Esophagus muscularis mucosa (tissue), 4 donors: ENCODE data around the gene SCYGR8. TPM values are rescaled to one million over a fixed set of nuclear protein-coding genes. Genes with fewer than 3 reads are reported as not detected.
"Not testable (repeated sequence)": the region's sequence is repeated elsewhere in the genome, so short reads cannot be mapped to it uniquely, and the experiment has no call there.

ENCODE experiments used
- DNase-seq: peaks from one replicate; pipeline ENCODE4 v3.0.0-alpha.2; 2017; ENCODE audit errors: extremely low spot score
- H3K27ac ChIP-seq, 4 donors: fragments of 200-600 bp; sonication (generic); replicated peaks in 1 of 4; 1 replicate in 3 of 4; 2 replicates in 1 of 4; pipeline ENCODE4 v1.5.1; 2016 to 2019; ENCODE audit warnings: mild to moderate bottlenecking in 1 of 4
- H3K27me3 ChIP-seq, 4 donors: fragments of 200-600 bp; sonication (generic); one replicate each; pipeline versions ENCODE4 v1.5.1 to v1.6.0; 2016 to 2019
- H3K36me3 ChIP-seq, 4 donors: fragments of 200-600 bp; sonication (generic); one replicate each; pipeline ENCODE4 v1.5.1; 2016 to 2019
- H3K4me1 ChIP-seq, 4 donors: fragments of 200-600 bp; sonication (generic); one replicate each; pipeline ENCODE4 v1.5.1; 2016 to 2019
- H3K4me3 ChIP-seq, 4 donors: fragments of 200-600 bp; sonication (generic); 1 replicate in 2 of 4; 2 replicates in 2 of 4; pipeline ENCODE4 v1.5.1; 2016 to 2019; ENCODE audit warnings: mild to moderate bottlenecking in 4 of 4, moderate library complexity in 1 of 4
- H3K9me3 ChIP-seq, 4 donors: fragments of 200-600 bp; sonication (generic); 1 replicate in 3 of 4; 2 replicates in 1 of 4; pipeline ENCODE4 v1.5.1; 2016 to 2019
- EP300 ChIP-seq: sonication (generic); formaldehyde crosslinking; IDR thresholded peaks from one replicate; pipeline ENCODE4 v1.6.1; 2017; ENCODE audit warnings: antibody characterized with exemption
- POLR2A ChIP-seq: fragments of 450-650 bp; IDR thresholded peaks from one replicate; pipeline ENCODE4 v1.6.1; 2017; ENCODE audit warnings: antibody characterized with exemption, moderate library complexity, mild to moderate bottlenecking, low read depth
- POLR2AphosphoS5 ChIP-seq, 2 donors: sonication (generic); formaldehyde crosslinking; IDR thresholded peaks; one replicate each; pipeline ENCODE4 v1.6.1; 2017; ENCODE audit warnings: antibody characterized with exemption in 2 of 2
- WGBS: methylation state at CpG from one replicate; pipeline ENCODE4 v1.1.5; 2018; 5-methylcytosine and 5-hydroxymethylcytosine counted together
- intact Hi-C: fragments of 100-400 bp; cut with DNase I; formaldehyde crosslinking; loops from one replicate; pipeline ENCODE4 v1.15.1; 2023
- total RNA-seq, 4 donors: library from RNA; depleted of rRNA; stranded (reverse); fragments of >200 nt; gene quantifications; one replicate each; pipeline versions ENCODE4 v1.1.0 to v1.2.1, GENCODE V29; 2016
- TF ChIP-seq, protein P1 (sequence below), 3 experiments: fragments of 200-600 bp in 2 of 3; fragments of 450-650 bp in 1 of 3; sonication (generic) in 2 of 3; IDR thresholded peaks; one replicate each; pipeline ENCODE4 v1.5.1; 2017 to 2019; ENCODE audit warnings: antibody characterized with exemption in 3 of 3, mild to moderate bottlenecking in 2 of 3, moderate library complexity in 1 of 3

SCYGR8 gene
- total RNA-seq, 4 donors from 2014 or later = not detected

DNA sequence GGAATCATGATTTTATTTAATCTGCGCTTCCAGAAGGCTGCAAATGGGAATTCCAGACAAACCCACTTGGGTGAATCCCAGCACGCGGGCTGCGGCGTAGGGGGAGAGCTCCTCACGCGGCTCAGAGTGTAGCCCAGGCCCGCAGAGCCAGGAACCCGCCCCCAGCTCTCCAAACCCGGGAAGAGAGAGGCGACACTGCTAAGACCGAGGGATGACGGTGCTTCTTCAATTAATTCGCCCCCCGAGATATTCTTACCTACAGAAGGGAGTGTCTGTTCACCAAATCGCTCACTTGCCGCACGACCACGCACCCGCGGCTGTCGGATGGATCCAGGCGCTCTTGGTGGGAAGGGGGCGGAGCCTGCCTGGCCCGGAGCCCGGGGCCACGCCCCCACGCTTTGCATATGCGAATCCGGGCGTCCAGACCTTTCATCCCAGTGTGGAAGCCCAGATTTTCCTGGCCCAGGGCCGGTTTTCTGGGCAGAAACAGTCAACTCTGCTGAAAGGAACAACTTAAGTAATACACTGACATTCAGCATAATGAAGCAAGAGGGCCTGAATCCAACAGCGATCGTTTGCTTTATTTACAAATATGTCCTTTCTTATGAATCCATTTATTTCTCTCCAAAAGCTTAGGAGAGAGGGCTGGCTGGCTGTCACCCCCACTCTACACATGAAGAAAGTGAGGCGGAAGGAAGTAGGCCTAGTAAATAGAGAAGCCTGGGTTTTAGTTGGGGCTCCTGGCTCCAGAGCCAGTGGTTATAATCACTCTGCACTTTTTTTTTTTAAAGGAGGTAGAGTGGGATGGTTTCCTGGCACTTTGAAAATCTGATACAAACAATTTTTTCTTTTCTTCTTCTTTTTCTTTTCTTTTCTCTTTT lies 27.8 kb upstream of the SCYGR8 start, which contains the start of gene SLC19A3:
Gene SLC19A3 (minus strand): TSS at position 342 of the 881 bp plus-strand sequence. CDS start 15,710 bp downstream, outside the sequence.
- Histone ChIP-seq H3K9me3 (no peaks in the 10 kb centered on the region), H3K36me3 (no peaks in the 10 kb centered on the region), H3K4me3 (peak within 1 kb of the TSS; percentile 51 to 58 (median 52)), H3K27me3 (no peaks in the 10 kb centered on the region), H3K4me1 (peaks cover 0 to 22% (median 19%) of the 10 kb centered on the region in 4 donors), H3K27ac (peak within 1 kb of the TSS; percentile 58 to 80 (median 65))
- intact Hi-C loops = loop anchor here (5.0 kb wide), 1 partner anchor 61 kb away; no protein-coding TSS in a partner anchor
- TF ChIP-seq, protein P1, sequence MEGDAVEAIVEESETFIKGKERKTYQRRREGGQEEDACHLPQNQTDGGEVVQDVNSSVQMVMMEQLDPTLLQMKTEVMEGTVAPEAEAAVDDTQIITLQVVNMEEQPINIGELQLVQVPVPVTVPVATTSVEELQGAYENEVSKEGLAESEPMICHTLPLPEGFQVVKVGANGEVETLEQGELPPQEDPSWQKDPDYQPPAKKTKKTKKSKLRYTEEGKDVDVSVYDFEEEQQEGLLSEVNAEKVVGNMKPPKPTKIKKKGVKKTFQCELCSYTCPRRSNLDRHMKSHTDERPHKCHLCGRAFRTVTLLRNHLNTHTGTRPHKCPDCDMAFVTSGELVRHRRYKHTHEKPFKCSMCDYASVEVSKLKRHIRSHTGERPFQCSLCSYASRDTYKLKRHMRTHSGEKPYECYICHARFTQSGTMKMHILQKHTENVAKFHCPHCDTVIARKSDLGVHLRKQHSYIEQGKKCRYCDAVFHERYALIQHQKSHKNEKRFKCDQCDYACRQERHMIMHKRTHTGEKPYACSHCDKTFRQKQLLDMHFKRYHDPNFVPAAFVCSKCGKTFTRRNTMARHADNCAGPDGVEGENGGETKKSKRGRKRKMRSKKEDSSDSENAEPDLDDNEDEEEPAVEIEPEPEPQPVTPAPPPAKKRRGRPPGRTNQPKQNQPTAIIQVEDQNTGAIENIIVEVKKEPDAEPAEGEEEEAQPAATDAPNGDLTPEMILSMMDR (IDR thresholded peaks at IDR 0.05) = no peak
- peak; percentile 32 to 37 for TF ChIP-seq POLR2AphosphoS5 (IDR thresholded peaks at IDR 0.05)
- TF ChIP-seq EP300 = no peak
- peak; percentile 93 for DNase-seq
- 4% methylated on average over 27 of the region's 35 CpGs for WGBS

DNA sequence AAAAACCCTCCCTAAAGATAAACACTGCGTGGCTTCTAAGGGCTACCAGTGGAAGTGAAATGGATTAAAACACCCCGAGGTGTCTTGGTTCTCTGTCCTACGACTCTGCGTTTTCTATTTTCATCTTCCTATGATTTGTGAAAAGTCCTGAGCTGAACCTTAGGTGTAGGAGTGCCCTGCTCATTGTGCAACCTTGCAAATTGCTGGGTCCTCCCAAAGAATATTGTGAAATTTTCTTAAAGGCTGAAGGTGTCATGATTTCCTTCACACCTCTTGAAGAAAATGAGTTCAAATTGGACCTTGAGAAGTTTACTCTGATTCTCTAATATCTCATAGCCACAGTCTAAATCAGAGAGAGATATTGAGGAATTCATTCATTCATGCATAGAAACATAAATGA lies 26.1 kb upstream of the SCYGR8 start:
- no peaks in the 10 kb centered on the region for H3K36me3 ChIP-seq
- H3K4me1 ChIP-seq = peaks cover 0 to 22% (median 19%) of the 10 kb centered on the region in 4 donors
- TF ChIP-seq POLR2AphosphoS5 (IDR thresholded peaks at IDR 0.05) (no peak), POLR2A (no peak), EP300 (no peak)
- TF ChIP-seq, protein P1 (IDR thresholded peaks at IDR 0.05) = no peak
- DNase-seq = no peak
- intact Hi-C loops = loop anchor here (5.0 kb wide), 1 partner anchor 62 kb away; no protein-coding TSS in a partner anchor
- no peaks in the 10 kb centered on the region for H3K27me3 ChIP-seq
- H3K27ac ChIP-seq = no peak overlapping the region
- no peak overlapping the region for H3K4me3 ChIP-seq
- H3K9me3 ChIP-seq = no peaks in the 10 kb centered on the region
- 95% methylated on average over 4 of the region's 4 CpGs for WGBS

DNA sequence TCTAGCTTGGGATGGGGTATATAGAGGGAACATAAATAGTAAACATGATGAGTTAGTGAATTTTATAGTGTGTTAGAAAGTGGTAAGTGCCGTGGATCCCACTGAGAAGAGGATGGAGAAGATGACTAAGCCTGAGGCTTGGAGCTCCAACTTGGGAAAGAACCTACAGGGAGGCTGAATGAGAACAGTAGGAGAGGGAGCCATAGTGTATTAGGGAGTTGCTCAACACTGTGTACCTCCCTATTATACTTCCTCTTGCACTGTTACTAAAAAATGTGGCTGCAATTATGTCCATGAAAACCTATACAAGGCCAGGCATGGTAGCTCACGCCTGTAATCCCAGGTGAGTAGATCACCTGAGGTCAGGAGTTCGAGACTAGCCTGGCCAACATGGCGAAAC lies 25.0 kb upstream of the SCYGR8 start:
- intact Hi-C loops = no loop called here
- H3K27me3 ChIP-seq = no peaks in the 10 kb centered on the region
- no peak overlapping the region for H3K4me3 ChIP-seq
- no peak for DNase-seq
- no peak overlapping the region for H3K27ac ChIP-seq
- TF ChIP-seq POLR2A (no peak), POLR2AphosphoS5 (IDR thresholded peaks at IDR 0.05) (no peak), EP300 (no peak)
- TF ChIP-seq, protein P1 (IDR thresholded peaks at IDR 0.05) = no peak
- no peaks in the 10 kb centered on the region for H3K9me3 ChIP-seq
- WGBS = 87% methylated on average over 4 of the region's 4 CpGs
- H3K36me3 ChIP-seq = no peaks in the 10 kb centered on the region
- peaks cover 0 to 22% (median 19%) of the 10 kb centered on the region in 4 donors for H3K4me1 ChIP-seq

DNA sequence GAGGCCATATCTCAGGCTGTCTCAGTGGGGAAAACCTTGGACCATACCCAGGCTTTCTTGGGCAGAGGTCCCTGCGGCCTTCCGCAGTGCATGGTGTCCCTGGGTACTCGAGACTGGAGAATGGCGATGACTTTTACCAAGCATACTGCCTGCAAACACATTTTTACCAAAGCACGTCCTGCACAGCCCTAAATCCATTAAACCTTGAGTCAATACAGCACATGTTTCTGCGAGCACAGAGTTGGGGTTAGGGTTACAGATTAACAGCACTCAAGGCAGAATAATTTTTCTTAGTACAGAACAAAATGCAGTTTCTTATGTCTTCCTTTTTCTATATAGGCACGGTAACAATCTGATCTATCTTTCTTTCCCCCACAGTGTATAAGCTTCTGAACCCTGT lies 22.9 kb upstream of the SCYGR8 start:
- H3K27ac ChIP-seq, H3K4me3 ChIP-seq, DNase-seq, H3K27me3 ChIP-seq, H3K36me3 ChIP-seq, intact Hi-C loops, H3K9me3 ChIP-seq: not testable (repeated sequence)
- WGBS = 89% methylated on average over 7 of the region's 7 CpGs
- peaks cover 0 to 13% (median 12%) of the 10 kb centered on the region in 4 donors for H3K4me1 ChIP-seq

DNA sequence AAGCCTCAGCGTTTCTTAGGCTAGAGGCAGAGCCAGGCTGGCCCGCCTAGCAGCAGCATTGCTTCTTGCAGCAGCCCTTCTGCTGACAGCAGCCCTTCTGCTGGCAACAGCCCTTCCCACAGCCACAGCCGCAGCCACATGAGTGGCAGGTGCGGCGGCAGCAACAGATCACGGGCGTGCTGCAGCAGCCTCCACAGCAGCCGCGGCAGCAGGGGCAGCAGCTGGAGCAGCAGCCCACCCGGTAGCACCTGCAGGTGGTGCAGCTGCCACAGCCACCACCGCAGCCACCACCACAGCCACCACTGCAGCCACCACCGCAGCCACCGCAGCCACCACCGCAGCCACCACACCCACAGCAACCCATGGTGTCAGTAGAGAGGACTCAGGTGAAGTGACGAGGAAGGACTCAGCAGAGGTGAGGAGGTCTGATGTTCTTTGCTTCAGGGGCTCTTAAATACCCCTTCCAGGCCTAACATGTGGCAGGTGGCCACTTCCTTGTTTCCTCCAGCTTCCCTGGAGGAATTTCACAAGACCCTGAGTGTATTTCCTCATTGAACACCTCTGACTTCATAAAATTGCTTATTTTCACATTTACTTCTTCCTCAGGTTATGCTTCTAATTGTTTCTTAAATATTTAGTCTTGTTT lies 21.2 kb upstream of the SCYGR8 start, which contains the start of gene SCYGR6:
Gene SCYGR6 (minus strand): TSS at position 364 of the 646 bp plus-strand sequence. CDS start 0 bp downstream, at position 364.
- DNase-seq = no peak
- no peaks in the 10 kb centered on the region for H3K27me3 ChIP-seq
- H3K27ac ChIP-seq = no peak within 1 kb of the TSS
- TF ChIP-seq, protein P1 (IDR thresholded peaks at IDR 0.05) = no peak
- TF ChIP-seq EP300 (no peak), POLR2AphosphoS5 (IDR thresholded peaks at IDR 0.05) (no peak), POLR2A (no peak)
- WGBS = 90% methylated on average over 12 of the region's 15 CpGs
- no peak within 1 kb of the TSS for H3K4me3 ChIP-seq
- no peaks in the 10 kb centered on the region for H3K4me1 ChIP-seq
- intact Hi-C loops = no loop called here
- H3K36me3 ChIP-seq = no peaks in the 10 kb centered on the region
- no peaks in the 10 kb centered on the region for H3K9me3 ChIP-seq
